CD4-positive, alpha-beta T cell treated with Interleukin-2 at 100 ng/mL for 4 hours (primary cell): ENCODE data around the gene GYG1.

Experiments
- DNase-seq: peaks from one replicate; pipeline ENCODE4 v3.0.0-alpha.2; 2020; ENCODE audit warnings: low spot score

GYG1 gene

GRCh38 chr3:149016669-149017541 is 25.6 kb downstream of the GYG1 start:
- DNase-seq = no peak

DNA sequence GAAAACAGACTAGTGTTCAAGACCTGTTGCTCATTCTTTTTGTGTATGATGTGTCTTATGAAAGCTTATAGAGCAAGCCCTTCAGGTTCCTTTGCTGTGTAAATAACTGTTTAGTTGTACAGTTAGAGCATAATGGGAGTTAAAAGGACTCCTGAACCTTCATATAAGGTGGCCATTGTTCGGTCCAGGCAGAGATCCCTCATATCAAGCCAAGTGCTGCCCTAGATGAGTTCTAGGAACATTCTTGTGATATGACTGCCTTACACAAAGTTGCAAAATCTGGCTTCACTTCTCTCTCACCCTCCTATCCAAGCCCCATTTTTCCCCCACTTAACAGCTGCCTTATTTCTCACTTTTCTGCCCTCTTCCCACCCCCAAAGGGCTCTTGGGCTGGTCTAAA is 26.9 kb downstream of the GYG1 start:
- DNase-seq = no peak

- no peak for DNase-seq
Measured at GRCh38 chr3:149019580-149019979, 28.2 kb downstream of the GYG1 start.

- DNase-seq = no peak
Measured at GRCh38 chr3:149020196-149020838, 29.0 kb downstream of the GYG1 start.

GRCh38 chr3:149020839-149021252 is 29.5 kb downstream of the GYG1 start:
- no peak for DNase-seq

DNA sequence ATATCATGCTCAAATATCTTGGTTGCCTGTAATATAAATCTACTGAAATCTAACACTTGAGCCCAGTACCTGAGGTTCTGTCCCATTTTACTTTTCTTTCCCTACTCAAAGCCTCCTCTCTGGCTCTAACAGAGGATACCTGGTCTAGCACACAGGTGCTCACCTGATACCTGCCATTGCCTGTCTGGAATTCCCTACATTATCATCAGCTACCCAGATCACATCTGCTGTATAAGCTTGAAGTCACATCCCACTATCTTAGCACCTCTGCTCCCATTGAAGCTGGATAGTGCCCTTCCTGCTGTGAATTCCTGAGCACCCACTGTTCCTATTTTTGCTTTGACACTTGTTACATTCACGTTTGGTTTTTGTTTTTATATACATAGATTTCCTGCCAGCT is 30.5 kb downstream of the GYG1 start:
- no peak for DNase-seq

GRCh38 chr3:149023951-149024350 is 32.6 kb downstream of the GYG1 start:
- no peak for DNase-seq

GRCh38 chr3:149026718-149027117 is 35.4 kb downstream of the GYG1 start:
- DNase-seq = no peak

- DNase-seq = no peak
Measured at GRCh38 chr3:149031096-149031495, 39.8 kb downstream of the GYG1 start.

GRCh38 chr3:149037684-149038083 is 46.3 kb downstream of the GYG1 start:
- no peak for DNase-seq

- no peak for DNase-seq
Measured at GRCh38 chr3:149038322-149038721, 47.0 kb downstream of the GYG1 start.

GRCh38 chr3:149042789-149043386 is 51.5 kb downstream of the GYG1 start:
- DNase-seq = no peak

GRCh38 chr3:149044339-149045083 is 53.2 kb downstream of the GYG1 start:
- no peak for DNase-seq

DNA sequence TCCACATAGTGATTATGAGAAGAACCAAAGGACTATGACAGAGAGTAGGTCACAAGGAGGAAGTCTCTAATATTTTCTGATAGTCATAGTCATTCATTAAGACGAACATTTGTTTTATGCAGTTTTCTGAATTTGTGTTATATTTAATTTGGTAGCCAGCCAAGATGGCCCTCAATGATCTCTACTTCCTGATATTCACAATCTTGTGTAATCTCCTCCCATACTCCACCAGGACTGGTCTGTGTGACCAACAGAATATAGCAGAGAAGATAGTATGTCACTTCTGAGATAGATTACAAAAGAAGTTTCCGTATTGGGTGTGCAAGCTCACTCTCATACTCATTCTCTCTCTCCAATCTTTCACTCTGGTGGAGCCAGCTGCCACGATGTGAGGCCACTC is 64.2 kb downstream of the GYG1 start:
- no peak for DNase-seq

DNA sequence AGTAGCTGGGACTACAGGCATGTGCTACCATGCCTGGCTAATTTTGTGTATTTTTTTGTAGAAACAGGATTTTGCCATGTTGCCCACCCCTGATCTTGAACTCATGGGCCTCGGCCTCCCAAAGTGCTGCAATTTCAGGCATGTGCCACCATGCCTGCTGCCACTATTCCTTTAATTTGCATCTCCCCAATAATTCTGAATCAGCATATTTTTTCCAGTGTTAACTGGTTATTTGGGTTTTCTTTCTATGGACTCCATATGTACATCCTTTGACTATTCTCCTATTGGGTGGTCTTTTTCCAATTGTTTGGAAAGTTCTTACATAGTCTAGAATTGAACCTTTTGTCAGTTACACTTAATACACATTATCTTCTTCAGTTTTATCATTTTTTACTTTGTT is 66.9 kb downstream of the GYG1 start:
- no peak for DNase-seq

DNA sequence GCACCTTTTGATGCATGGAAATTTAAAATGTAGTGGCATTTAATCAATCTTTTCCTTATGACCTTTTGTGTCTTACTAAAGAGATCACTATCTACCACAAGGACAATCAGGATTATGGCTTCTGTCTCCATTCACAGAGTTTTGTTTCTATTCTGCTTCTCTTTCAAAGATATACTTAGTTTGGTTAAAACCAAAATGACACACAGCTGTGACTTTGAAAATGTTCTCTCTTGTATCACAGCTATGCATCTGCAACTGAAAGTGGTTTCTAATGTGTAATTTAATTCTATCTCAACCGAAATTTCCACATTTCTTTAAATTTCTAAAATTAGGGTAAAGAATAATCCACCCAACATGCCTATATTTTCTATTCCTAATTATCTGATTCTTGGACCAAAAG is 67.3 kb downstream of the GYG1 start:
- DNase-seq = no peak

DNA sequence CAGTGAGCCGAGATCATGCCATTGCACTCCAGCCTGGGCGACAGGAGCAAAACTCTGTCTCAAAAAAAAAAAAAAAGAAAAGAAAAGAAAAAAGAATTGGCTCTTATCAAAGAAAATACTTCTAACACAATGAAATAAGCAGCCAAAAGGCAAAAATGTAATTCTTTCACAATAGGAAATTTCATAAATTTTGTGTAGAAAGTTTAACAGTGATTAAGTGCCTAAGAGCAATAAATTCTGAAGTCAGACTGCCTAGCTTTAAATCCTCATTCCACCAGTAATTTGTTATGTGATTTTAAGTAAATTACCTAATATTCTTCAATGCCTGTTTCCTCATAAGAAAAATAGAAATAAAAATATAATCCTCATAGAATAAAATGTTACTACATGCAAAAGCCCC is 70.4 kb downstream of the GYG1 start:
- no peak for DNase-seq

DNA sequence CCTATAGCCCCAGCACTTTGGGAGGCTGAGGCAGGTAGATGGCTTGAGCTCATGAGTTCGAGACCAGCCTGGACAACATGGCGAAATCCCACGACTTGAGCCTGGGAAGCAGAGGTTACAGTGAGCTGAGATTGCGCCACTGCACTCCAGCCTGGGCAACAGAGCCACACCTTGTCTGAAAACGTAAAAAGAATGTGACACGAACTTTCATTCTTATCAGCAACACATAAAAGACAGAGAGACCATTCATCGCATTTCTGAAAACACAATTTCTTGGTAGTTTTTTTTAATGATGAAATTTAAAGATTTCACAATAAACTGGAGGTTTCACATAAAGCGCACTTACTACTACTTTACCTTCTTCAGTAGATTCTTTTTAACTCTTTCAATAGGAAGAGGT is 76.5 kb downstream of the GYG1 start:
- no peak for DNase-seq
